ENCODE results near the gene SECISBP2L. TPM values are rescaled to one million over a fixed set of nuclear protein-coding genes. Genes with fewer than 3 reads are reported as not detected.

Gene SECISBP2L
- total RNA-seq, 1 experiment from 2014 or later: 33.2 TPM

- peak in 1 of 2 experiments; percentile 55 for DNase-seq
- peaks cover 53% of the 10 kb centered on the region for H3K79me2 ChIP-seq (ENCODE audit: low read depth)
- intact Hi-C loops (cut with micrococcal nuclease; ENCODE audit: unreplicated experiment): loop anchor here (5.0 to 10.0 kb wide), 2 partner anchors 112 to 710 kb away; partner anchors contain the start of genes COPS2 and DUT
These were observed 1.3 kb downstream of the SECISBP2L start for GRCh38 chr15:49044766-49045606.

GRCh38 chr15:49044002-49044401 is 2.2 kb downstream of the SECISBP2L start:
- CTCF ChIA-PET: no interaction called here
- no peak overlapping the region for H2AFZ ChIP-seq
- H3K9me3 ChIP-seq (ENCODE audit: insufficient read depth, low read depth): no peaks in the 10 kb centered on the region
- H3K27me3 ChIP-seq (ENCODE audit: insufficient read depth, low read depth): no peaks in the 10 kb centered on the region
- H3F3A ChIP-seq (ENCODE audit: insufficient read depth, low read depth): no peaks in the 10 kb centered on the region
- peaks cover 54% of the 10 kb centered on the region for H3K79me2 ChIP-seq (ENCODE audit: low read depth)
- no peak overlapping the region for H3K27ac ChIP-seq
- no peak for DNase-seq
- intact Hi-C loops (cut with micrococcal nuclease; ENCODE audit: unreplicated experiment): loop anchor here (10.0 kb wide), 1 partner anchor 709 kb away; the partner anchor contains the start of gene DUT
- no peaks in the 10 kb centered on the region for H3K9me2 ChIP-seq (ENCODE audit: insufficient read depth)
- H3K36me3 ChIP-seq (ENCODE audit: low read depth): no peaks in the 10 kb centered on the region
- BruUV-seq (replicated peaks): no TSS peak
- TF ChIP-seq CTCF (conservative IDR thresholded peaks at IDR 0.05) (no peak), EZH2 (IDR thresholded peaks at IDR 0.05; ENCODE audit: low read depth) (no peak)
- H3K4me1 ChIP-seq (replicated peaks; ENCODE audit: insufficient read depth): peaks cover 15% of the 10 kb centered on the region
- no peaks in the 10 kb centered on the region for H4K20me1 ChIP-seq (ENCODE audit: insufficient read depth)
- H3K4me3 ChIP-seq: peak overlapping the region; percentile 67; the same call in 1 of the 2 replicates
- POLR2A ChIA-PET (ENCODE audit: unreplicated experiment): no interaction called here
- peak overlapping the region; percentile 92 for H3K4me2 ChIP-seq

More at GRCh38 chr15:49044766-49045606, 1.3 kb downstream of the SECISBP2L start:
- BruUV-seq (replicated peaks): no TSS peak
- Histone ChIP-seq H3K36me3 (ENCODE audit: low read depth) (no peaks in the 10 kb centered on the region), H3K9me2 (ENCODE audit: insufficient read depth) (no peaks in the 10 kb centered on the region), H3K27me3 (ENCODE audit: insufficient read depth, low read depth) (no peaks in the 10 kb centered on the region), H3K4me1 (replicated peaks; ENCODE audit: insufficient read depth) (peaks cover 15% of the 10 kb centered on the region), H2AFZ (peak overlapping the region; percentile 92), H3F3A (ENCODE audit: insufficient read depth, low read depth) (no peaks in the 10 kb centered on the region), H3K9me3 (ENCODE audit: insufficient read depth, low read depth) (no peaks in the 10 kb centered on the region), H3K27ac (peak overlapping the region; percentile 11; the same call in 1 of the 2 replicates), H3K4me2 (peak overlapping the region; percentile 92), H4K20me1 (ENCODE audit: insufficient read depth) (no peaks in the 10 kb centered on the region), H3K4me3 (peak overlapping the region; percentile 67)
- no peak for TF ChIP-seq CTCF (conservative IDR thresholded peaks at IDR 0.05)
- POLR2A ChIA-PET (ENCODE audit: unreplicated experiment): interaction anchor here (0.6 to 0.7 kb wide), 4 partner anchors 45 to 671 kb away, joined by 4 to 11 read pairs (median 6); partner anchors contain the start of gene DTWD1
- CTCF ChIA-PET: interaction anchor here (0.7 kb wide), 1 partner anchor 65 kb away, joined by 3 read pairs; no protein-coding TSS in a partner anchor

- Histone ChIP-seq H3K27ac (no peak overlapping the region), H3F3A (ENCODE audit: insufficient read depth, low read depth) (no peaks in the 10 kb centered on the region), H3K27me3 (ENCODE audit: insufficient read depth, low read depth) (no peaks in the 10 kb centered on the region), H3K36me3 (ENCODE audit: low read depth) (no peaks in the 10 kb centered on the region), H3K4me1 (replicated peaks; ENCODE audit: insufficient read depth) (peaks cover 15% of the 10 kb centered on the region), H3K4me2 (no peak overlapping the region), H3K9me3 (ENCODE audit: insufficient read depth, low read depth) (no peaks in the 10 kb centered on the region), H2AFZ (no peak overlapping the region), H3K9me2 (ENCODE audit: insufficient read depth) (no peaks in the 10 kb centered on the region), H3K4me3 (no peak overlapping the region), H3K79me2 (ENCODE audit: low read depth) (peaks cover 54% of the 10 kb centered on the region), H4K20me1 (ENCODE audit: insufficient read depth) (no peaks in the 10 kb centered on the region)
- intact Hi-C loops (cut with micrococcal nuclease; ENCODE audit: unreplicated experiment): loop anchor here (10.0 kb wide), 1 partner anchor 707 kb away; the partner anchor contains the start of gene DUT
- CTCF ChIA-PET: no interaction called here
- no peak for DNase-seq
- TF ChIP-seq CTCF (conservative IDR thresholded peaks at IDR 0.05): no peak
- TF ChIP-seq EZH2 (IDR thresholded peaks at IDR 0.05; ENCODE audit: low read depth): no peak
- BruUV-seq (replicated peaks): no TSS peak
- POLR2A ChIA-PET (ENCODE audit: unreplicated experiment): no interaction called here
These were observed 4.1 kb downstream of the SECISBP2L start for GRCh38 chr15:49042165-49042564.
